GM23248 (cell line): ENCODE measurements around the gene AHSG.

Source experiments
- EZH2 ChIP-seq: fragments of 200-600 bp; sonication (generic); IDR thresholded peaks from 2 replicates; pipeline ENCODE4 v1.6.1; 2018; ENCODE audit warnings: antibody characterized with exemption, mild to moderate bottlenecking; ENCODE audit not compliant: insufficient read depth, poor library complexity, severe bottlenecking
- EZH2phosphoT487 ChIP-seq: fragments of 200-600 bp; sonication (generic); IDR thresholded peaks from 2 replicates; pipeline ENCODE4 v1.6.1; 2018; ENCODE audit warnings: antibody characterized with exemption, moderate library complexity, mild to moderate bottlenecking, low read depth; ENCODE audit not compliant: insufficient read depth

- no peak for TF ChIP-seq EZH2
- TF ChIP-seq EZH2phosphoT487: no peak
Measured at GRCh38 chr3:186622651-186623310, 9.9 kb downstream of the AHSG start.
